ENCODE results near the gene ABR. TPM values are rescaled to one million over a fixed set of nuclear protein-coding genes. Genes with fewer than 3 reads are reported as not detected.
A peak's percentile ranks its signal among the peaks of the same experiment; 100 is the strongest.
"Not testable (repeated sequence)": the region's sequence is repeated elsewhere in the genome, so short reads cannot be mapped to it uniquely, and the experiment has no call there.

ABR gene
- total RNA-seq, 2 experiments from 2014 or later, result 31.6 to 35.1 TPM

- H3K4me3 Mint-ChIP-seq, result no peak overlapping the region
- no peaks in the 10 kb centered on the region for H3K27me3 Mint-ChIP-seq
- no peak for DNase-seq
- peaks cover 18% of the 10 kb centered on the region for H3K36me3 Mint-ChIP-seq
- no peaks in the 10 kb centered on the region for H3K9me3 Mint-ChIP-seq
- H3K4me1 Mint-ChIP-seq, result peaks cover 26% of the 10 kb centered on the region
- no peak overlapping the region for H3K27ac Mint-ChIP-seq
These were observed 176.8 kb downstream of the ABR start for GRCh38 chr17:1002771-1003555.

DNA sequence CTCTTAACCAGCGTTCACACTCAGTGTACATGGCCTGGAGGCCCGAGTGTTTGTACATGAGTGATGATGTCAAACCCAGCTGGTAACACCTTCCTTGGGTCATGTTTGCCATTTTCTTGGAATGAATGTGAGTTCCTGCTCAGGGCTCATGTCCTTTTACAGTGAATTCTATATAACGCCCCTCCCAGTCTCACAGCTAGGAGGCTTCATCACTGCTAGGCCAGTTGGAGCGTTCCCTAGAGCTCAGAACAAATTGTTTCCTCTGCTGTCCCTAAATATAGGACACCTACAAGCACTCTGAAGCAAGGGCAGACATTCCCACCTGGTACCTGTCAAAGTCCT, 177.4 kb downstream of the ABR start:
- Mint-ChIP-seq H3K36me3 (peaks cover 18% of the 10 kb centered on the region), H3K9me3 (no peaks in the 10 kb centered on the region), H3K27me3 (no peaks in the 10 kb centered on the region), H3K27ac (no peak overlapping the region), H3K4me1 (peaks cover 29% of the 10 kb centered on the region), H3K4me3 (no peak overlapping the region)
- DNase-seq, result no peak

DNA sequence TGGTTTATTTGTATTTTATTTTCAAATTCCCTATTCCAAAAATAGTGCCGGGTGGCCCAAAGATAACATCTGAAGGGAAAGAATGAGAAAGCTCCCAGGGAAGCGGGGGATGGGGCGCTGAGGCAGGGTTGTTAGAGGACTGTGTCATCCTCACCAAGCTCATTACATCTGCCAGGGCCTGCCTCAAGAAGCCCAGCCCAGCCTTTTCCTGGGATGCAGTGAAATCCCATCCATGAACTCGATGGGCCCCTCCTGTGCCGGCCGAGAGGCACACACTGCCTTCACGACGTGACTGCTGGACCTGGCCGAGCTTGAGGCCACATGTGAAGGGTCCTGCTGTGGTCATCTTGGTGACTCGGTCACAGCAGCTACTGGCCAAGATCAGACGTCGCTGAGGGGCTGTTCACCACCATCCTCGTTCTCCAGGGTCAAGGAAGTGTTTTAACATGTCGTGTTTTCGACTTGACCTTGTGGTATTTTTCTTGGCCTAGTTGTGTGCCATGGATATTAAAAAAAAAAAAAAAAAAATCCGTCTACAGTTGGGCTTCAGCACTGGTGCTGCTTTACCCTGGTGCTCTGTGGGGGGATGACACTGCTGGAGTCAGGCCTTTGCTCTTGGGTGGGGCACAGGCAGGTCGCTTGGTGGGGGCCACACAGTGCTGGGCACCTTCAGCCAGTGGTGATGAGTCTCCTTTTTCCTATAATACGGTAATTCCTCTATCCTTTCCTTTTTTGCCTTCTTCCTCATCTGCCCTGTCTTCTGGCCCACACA, 178.0 kb downstream of the ABR start:
- peaks cover 18% of the 10 kb centered on the region for H3K36me3 Mint-ChIP-seq
- no peak overlapping the region for H3K27ac Mint-ChIP-seq
- H3K4me3 Mint-ChIP-seq, result no peak overlapping the region
- no peak for DNase-seq
- H3K4me1 Mint-ChIP-seq, result peaks cover 29% of the 10 kb centered on the region
- no peaks in the 10 kb centered on the region for H3K27me3 Mint-ChIP-seq
- no peaks in the 10 kb centered on the region for H3K9me3 Mint-ChIP-seq

DNA sequence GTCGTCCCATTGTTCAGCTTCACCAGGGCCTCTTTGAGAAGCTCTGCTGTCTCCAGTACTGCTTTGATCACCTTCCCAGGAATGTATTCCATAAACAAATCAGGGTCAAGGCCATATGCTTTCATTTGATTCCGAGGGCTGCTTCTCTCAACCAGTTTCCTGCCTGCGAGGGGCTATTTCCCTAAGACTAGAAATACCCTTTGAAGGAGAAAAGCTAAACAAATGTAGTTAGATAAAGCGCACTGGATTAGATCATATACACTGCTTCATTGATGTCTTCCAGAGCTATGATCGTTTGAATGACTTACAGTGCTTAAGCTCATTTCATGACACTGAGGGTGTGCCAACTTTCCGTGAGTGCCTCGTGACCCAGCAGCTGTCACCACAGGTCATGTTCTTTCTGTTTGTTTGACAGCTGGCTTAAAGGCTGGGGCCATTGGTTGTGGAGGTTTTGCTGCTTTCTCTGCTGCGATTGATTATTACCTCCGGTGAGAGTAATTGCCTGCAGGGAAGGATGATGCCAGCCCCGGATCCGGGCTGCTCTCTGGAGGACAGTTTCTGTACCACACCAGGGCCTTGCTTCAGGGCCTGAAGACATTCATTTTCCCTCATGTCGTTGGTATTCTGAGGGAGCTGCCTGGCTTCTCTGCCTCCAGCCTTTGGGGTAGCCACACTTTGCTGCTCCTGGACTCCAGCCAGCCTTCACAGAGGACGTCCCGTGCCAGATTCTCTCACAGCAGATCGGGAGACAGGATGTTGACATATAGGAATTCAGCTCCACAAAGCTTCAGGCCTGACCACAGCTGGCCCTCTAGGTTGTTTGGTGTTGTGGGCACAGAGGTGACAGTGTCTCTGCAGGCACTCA, 179.0 kb downstream of the ABR start:
- no peak overlapping the region for H3K27ac Mint-ChIP-seq
- H3K36me3 Mint-ChIP-seq, result peaks cover 18% of the 10 kb centered on the region
- H3K27me3 Mint-ChIP-seq, result no peaks in the 10 kb centered on the region
- no peak for DNase-seq
- peaks cover 29% of the 10 kb centered on the region for H3K4me1 Mint-ChIP-seq
- no peak overlapping the region for H3K4me3 Mint-ChIP-seq
- H3K9me3 Mint-ChIP-seq, result no peaks in the 10 kb centered on the region

DNA sequence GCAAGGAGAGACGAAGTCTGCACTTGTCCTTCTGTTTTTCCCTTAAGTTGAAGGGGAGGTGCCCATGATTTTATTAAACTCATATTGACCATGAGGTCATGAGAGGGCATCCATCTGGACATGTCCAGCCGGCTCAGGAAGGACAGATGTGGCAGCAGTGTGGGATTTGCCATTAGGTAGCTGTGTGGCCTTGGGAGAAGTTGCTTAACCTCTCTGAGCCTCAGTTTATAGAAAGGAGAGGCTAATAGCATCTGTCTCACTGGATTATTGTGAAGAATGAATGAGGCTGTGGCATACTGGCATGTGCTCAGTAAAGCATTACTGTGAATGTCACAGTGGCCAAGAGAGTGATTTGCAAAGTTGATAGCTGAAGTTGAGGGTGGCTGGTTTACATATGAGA, 181.7 kb downstream of the ABR start:
- Mint-ChIP-seq H3K27me3 (no peaks in the 10 kb centered on the region), H3K4me1 (peaks cover 19% of the 10 kb centered on the region), H3K4me3 (peak overlapping the region; percentile 95), H3K36me3 (peaks cover 18% of the 10 kb centered on the region), H3K9me3 (peaks cover 15% of the 10 kb centered on the region), H3K27ac (peak overlapping the region; percentile 99)
- DNase-seq, result no peak

DNA sequence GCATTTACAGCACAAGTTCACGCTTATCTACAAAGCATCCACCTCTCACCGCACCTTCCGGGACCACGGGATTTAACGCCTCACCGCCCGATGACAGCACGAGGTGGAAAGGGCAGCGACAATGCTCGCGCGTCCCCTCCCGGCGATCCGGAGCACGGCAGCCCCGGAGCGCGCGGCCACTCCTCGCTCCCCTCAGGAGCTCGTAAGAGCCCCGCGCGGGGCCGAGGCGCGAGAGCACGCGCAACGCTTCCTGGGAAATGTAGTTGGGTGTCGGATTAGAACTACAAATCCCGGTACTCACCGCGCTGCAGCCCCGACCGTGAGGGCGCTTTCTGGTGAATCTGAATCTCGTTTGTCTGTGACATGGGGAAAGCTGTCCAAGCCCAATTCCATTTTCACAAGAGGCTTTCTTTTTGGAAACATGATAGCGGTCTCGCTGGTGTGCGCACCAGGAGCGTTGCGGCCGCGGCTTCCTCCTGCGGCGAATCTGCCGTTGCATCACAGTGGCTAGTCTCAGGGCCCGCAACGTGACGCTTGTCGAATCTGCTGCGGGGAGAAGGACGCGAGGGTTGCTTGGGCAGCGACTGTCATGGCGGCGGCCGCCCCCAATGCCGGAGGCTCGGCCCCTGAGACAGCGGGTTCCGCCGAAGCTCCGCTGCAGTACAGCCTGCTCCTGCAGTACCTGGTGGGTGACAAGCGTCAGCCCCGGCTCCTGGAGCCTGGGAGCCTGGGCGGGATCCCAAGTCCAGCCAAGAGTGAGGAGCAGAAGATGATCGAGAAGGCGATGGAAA, 183.0 kb downstream of the ABR start, which contains the start of gene TIMM22:
TIMM22 (plus strand) TSS at position 576 of the 791 bp plus-strand sequence; CDS start at position 590, 14 bp downstream.
- Mint-ChIP-seq H3K4me1 (peaks cover 19% of the 10 kb centered on the region), H3K36me3 (peaks cover 13% of the 10 kb centered on the region), H3K27ac (peak within 1 kb of the TSS; percentile 99), H3K4me3 (peak within 1 kb of the TSS; percentile 95), H3K9me3 (peaks cover 20% of the 10 kb centered on the region), H3K27me3 (no peaks in the 10 kb centered on the region)
- peak; percentile 94 for DNase-seq

- H3K4me1 Mint-ChIP-seq, result peaks cover 19% of the 10 kb centered on the region
- H3K4me3 Mint-ChIP-seq, H3K27ac Mint-ChIP-seq, DNase-seq, H3K36me3 Mint-ChIP-seq, H3K27me3 Mint-ChIP-seq: not testable (repeated sequence)
- peaks cover 20% of the 10 kb centered on the region for H3K9me3 Mint-ChIP-seq
These were observed 184.5 kb downstream of the ABR start for GRCh38 chr17:995324-995723.

GRCh38 chr17:992933-993332, 186.8 kb downstream of the ABR start:
- H3K4me1 Mint-ChIP-seq, result peaks cover 4% of the 10 kb centered on the region

GRCh38 chr17:988561-988960, 191.2 kb downstream of the ABR start:
- Mint-ChIP-seq H3K36me3 (no peaks in the 10 kb centered on the region), H3K4me3 (no peak overlapping the region), H3K27me3 (no peaks in the 10 kb centered on the region), H3K4me1 (no peaks in the 10 kb centered on the region), H3K27ac (no peak overlapping the region), H3K9me3 (peaks cover 9% of the 10 kb centered on the region)
- no peak for DNase-seq

More at GRCh38 chr17:992933-993332, 186.8 kb downstream of the ABR start:
- peaks cover 20% of the 10 kb centered on the region for H3K9me3 Mint-ChIP-seq
- DNase-seq, result no peak
- H3K27me3 Mint-ChIP-seq, result no peaks in the 10 kb centered on the region
- H3K27ac Mint-ChIP-seq, result no peak overlapping the region
- no peaks in the 10 kb centered on the region for H3K36me3 Mint-ChIP-seq
- H3K4me3 Mint-ChIP-seq, result no peak overlapping the region

DNA sequence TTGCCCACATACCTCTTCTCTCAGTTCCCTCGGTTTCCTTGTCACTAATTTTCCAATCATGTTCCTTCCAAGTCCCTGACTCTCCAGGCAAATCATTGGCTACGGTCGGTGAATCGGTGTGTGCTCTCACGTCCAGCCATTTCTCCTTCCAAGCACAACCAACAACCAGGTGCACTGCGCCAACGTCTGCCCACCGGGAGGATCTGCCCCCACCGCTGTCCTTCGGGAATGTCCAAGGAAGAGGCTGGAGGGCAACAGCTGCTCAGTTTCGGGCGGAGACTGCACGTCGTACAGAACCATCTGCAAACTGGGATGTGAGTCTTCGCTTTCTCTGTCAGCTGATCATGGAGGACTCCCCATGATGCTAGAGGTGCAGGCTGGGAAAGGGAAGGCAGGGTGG, 191.8 kb downstream of the ABR start:
- Mint-ChIP-seq H3K27me3 (no peaks in the 10 kb centered on the region), H3K36me3 (no peaks in the 10 kb centered on the region), H3K4me3 (no peak overlapping the region), H3K27ac (no peak overlapping the region), H3K4me1 (no peaks in the 10 kb centered on the region), H3K9me3 (peaks cover 3% of the 10 kb centered on the region)
- no peak for DNase-seq

DNA sequence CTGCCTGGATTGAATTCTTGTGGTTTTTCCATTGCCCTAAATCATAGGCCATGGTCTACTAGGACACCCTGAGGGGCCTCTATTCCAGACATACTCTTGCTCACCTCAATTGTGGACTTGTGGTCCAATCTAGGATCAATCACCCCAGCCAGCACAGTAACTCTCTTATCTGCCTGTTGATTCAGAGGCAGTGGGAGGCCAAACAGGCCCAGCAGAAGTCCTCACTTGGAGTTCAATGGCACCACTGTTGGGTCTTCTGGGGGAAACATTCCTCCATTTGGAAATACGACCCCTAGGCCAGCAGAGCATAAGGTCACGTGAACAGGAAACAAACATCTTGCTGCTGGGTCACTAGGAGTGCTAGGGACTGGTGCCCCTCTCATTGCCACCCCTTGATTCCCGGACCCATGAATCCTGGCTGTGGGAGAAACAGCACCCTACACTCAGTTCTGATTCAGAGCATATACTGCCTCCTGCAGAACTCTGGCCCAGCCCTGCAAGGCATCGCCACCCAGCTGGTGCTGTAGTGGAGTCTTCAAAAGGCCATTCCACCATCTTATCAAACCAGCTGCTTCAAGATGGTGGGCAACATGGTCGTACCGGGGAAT, 193.4 kb downstream of the ABR start:
- H3K4me1 Mint-ChIP-seq, result no peaks in the 10 kb centered on the region
- H3K9me3 Mint-ChIP-seq, result no peaks in the 10 kb centered on the region
- H3K27ac Mint-ChIP-seq, result no peak overlapping the region
- no peaks in the 10 kb centered on the region for H3K36me3 Mint-ChIP-seq
- H3K27me3 Mint-ChIP-seq, result no peaks in the 10 kb centered on the region
- no peak overlapping the region for H3K4me3 Mint-ChIP-seq
- no peak for DNase-seq

DNA sequence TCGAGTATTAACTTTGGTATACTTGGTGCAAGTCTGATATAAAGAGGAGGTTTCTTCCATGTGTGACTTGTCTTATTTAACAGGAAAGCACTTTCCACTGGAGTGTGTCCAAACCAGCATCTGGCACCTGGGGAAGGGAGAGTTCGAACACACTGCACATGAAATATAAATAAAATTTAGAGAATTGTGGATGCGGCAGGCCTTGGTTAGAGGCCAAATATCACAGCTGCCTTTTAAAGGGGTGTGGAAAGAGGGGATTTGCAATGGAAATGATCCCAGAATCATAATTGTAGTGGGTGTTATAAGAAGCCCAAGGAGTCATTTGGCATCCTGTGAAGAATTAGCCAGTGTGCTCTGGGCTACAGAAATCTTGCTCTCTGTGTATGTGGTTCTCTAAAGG, 195.9 kb downstream of the ABR start:
- Mint-ChIP-seq H3K4me1 (peaks cover 8% of the 10 kb centered on the region), H3K36me3 (no peaks in the 10 kb centered on the region), H3K9me3 (no peaks in the 10 kb centered on the region), H3K27ac (no peak overlapping the region), H3K4me3 (no peak overlapping the region), H3K27me3 (no peaks in the 10 kb centered on the region)
- DNase-seq, result no peak

GRCh38 chr17:981292-981658, 198.5 kb downstream of the ABR start:
- H3K27ac Mint-ChIP-seq, result no peak overlapping the region
- H3K36me3 Mint-ChIP-seq, result no peaks in the 10 kb centered on the region
- H3K27me3 Mint-ChIP-seq, result peaks cover 22% of the 10 kb centered on the region
- DNase-seq, result no peak
- no peak overlapping the region for H3K4me3 Mint-ChIP-seq
- no peaks in the 10 kb centered on the region for H3K9me3 Mint-ChIP-seq
- H3K4me1 Mint-ChIP-seq, result peaks cover 12% of the 10 kb centered on the region
